Brain microvascular endothelial cell (primary cell): ENCODE data around the gene STK32B.

ENCODE experiments used
- DNase-seq: peaks from one replicate; pipeline ENCODE4 v3.0.0-alpha.2; 2020
- H3K27ac ChIP-seq: fragments of 250-450 bp; sonication (Bioruptor Pico); 2 replicates; pipeline ENCODE4 v1.5.1; 2020; ENCODE audit warnings: mild to moderate bottlenecking, moderate library complexity
- H3K27me3 ChIP-seq: fragments of 250-450 bp; sonication (Bioruptor Pico); replicated peaks from 2 replicates; pipeline ENCODE4 v1.5.1; 2020; ENCODE audit warnings: mild to moderate bottlenecking
- H3K36me3 ChIP-seq: fragments of 250-450 bp; sonication (Bioruptor Pico); replicated peaks from 2 replicates; pipeline ENCODE4 v1.5.1; 2020; ENCODE audit warnings: mild to moderate bottlenecking
- H3K4me3 ChIP-seq: 2 replicates; pipeline ENCODE4 v1.5.1; 2011; ENCODE audit warnings: low read depth, mild to moderate bottlenecking, control low read depth, low read length, moderate library complexity
- in situ Hi-C: cut with HindIII; loops from 2 replicates; pipeline ENCODE4 v1.10.0; 2017; ENCODE audit warnings: low sequenced_read_pairs, low pct_ligation_motif_present
- TF ChIP-seq, protein P1 (sequence below): IDR thresholded peaks from 2 replicates; pipeline ENCODE4 v1.5.1; 2011; ENCODE audit warnings: low read depth, mild to moderate bottlenecking, moderate library complexity, low read length, control low read depth, inconsistent platforms; ENCODE audit errors: missing control alignments

STK32B gene

GRCh38 chr4:5134620-5135019 lies 83.3 kb downstream of the STK32B start:
- no peak overlapping the region for H3K4me3 ChIP-seq
- TF ChIP-seq, protein P1, sequence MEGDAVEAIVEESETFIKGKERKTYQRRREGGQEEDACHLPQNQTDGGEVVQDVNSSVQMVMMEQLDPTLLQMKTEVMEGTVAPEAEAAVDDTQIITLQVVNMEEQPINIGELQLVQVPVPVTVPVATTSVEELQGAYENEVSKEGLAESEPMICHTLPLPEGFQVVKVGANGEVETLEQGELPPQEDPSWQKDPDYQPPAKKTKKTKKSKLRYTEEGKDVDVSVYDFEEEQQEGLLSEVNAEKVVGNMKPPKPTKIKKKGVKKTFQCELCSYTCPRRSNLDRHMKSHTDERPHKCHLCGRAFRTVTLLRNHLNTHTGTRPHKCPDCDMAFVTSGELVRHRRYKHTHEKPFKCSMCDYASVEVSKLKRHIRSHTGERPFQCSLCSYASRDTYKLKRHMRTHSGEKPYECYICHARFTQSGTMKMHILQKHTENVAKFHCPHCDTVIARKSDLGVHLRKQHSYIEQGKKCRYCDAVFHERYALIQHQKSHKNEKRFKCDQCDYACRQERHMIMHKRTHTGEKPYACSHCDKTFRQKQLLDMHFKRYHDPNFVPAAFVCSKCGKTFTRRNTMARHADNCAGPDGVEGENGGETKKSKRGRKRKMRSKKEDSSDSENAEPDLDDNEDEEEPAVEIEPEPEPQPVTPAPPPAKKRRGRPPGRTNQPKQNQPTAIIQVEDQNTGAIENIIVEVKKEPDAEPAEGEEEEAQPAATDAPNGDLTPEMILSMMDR = no peak
- no peak overlapping the region for H3K27ac ChIP-seq
- in situ Hi-C loops = no loop called here
- DNase-seq = no peak
- H3K36me3 ChIP-seq = no peaks in the 10 kb centered on the region
- no peaks in the 10 kb centered on the region for H3K27me3 ChIP-seq

DNA sequence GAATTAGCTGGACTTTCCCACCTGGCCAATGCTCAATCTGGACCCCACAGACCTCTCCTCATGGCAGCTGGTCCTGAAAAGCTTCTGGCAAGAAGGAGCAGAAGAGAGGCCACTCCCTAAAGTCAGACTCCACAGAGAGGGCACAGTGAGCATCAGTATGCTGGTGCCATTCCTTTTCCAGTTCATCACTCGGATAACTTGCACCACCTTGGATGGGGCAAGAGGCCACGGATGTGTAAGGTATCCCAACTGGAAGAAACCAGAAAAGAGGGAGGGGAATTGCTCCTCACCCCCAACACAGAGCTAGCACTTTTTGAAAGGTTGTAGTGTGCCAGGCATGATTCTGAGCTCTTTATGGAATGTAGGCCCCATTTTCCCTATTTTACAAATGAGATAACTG lies 85.9 kb downstream of the STK32B start:
- TF ChIP-seq, protein P1 = no peak
- Histone ChIP-seq H3K27me3 (no peaks in the 10 kb centered on the region), H3K27ac (no peak overlapping the region), H3K36me3 (no peaks in the 10 kb centered on the region), H3K4me3 (no peak overlapping the region)
- DNase-seq = no peak
- in situ Hi-C loops = no loop called here

DNA sequence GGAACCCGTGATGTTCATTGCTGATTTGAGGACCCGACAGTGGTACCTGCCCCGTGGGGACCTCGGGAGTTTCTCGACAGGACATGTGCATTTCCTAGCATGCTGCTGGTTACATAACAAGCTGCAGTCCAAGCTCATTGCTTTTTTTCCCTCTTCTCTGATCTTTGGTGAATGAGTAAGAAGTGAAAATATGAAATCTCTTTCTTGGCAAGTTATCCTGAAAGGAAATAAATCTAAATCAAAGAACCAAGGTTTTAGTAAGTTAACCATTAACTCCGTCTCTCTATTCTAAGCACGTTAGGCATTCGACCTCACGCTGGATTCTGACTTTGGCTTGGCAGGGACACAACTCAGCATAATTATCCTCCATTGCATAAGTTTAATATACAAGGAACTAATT lies 86.6 kb downstream of the STK32B start:
- no peak for DNase-seq
- no peaks in the 10 kb centered on the region for H3K27me3 ChIP-seq
- no peak overlapping the region for H3K4me3 ChIP-seq
- no peaks in the 10 kb centered on the region for H3K36me3 ChIP-seq
- TF ChIP-seq, protein P1 = no peak
- in situ Hi-C loops = no loop called here
- no peak overlapping the region for H3K27ac ChIP-seq

DNA sequence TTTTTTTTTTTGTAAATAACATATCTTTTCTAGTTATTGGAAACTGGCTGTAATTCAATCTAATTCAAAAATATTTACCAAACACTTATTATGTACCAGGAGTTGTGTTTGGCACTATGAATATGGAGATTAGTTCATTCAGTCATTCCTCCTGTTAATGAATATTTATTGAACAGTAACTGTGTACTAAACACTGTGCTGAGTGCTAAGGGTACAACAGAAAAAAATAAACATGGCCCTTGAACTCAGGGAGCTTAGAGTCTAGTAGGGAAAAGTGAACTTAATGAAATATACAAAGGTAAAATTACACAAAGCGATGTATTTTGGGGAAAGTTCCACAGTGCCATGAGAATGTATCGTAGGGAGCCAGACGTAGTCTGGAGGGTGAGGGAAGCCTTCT lies 87.1 kb downstream of the STK32B start:
- TF ChIP-seq, protein P1 = no peak
- in situ Hi-C loops = no loop called here
- no peaks in the 10 kb centered on the region for H3K27me3 ChIP-seq
- no peak overlapping the region for H3K4me3 ChIP-seq
- no peaks in the 10 kb centered on the region for H3K36me3 ChIP-seq
- no peak for DNase-seq
- no peak overlapping the region for H3K27ac ChIP-seq

DNA sequence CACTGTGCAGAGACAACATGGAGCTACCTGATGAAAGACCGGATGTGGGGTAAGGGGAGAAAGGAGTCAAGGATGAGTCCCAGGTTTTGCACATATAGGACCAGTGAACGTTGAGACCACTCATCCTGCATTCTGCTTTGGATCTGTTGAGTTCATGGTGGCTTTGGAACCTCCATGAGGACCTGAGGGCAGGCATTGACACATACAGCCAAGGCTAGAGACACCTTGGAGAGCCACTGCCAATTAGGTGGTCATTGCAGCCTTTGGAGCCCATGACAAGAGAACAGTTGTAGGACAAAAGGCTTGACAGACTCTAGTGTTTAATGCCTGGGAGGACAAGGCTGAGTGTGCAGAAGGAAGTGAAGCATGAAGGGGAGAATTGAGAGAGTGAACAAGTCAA lies 87.9 kb downstream of the STK32B start:
- H3K36me3 ChIP-seq = no peaks in the 10 kb centered on the region
- no peak overlapping the region for H3K27ac ChIP-seq
- no peak for DNase-seq
- H3K4me3 ChIP-seq = no peak overlapping the region
- H3K27me3 ChIP-seq = no peaks in the 10 kb centered on the region
- TF ChIP-seq, protein P1 = no peak
- in situ Hi-C loops = no loop called here

DNA sequence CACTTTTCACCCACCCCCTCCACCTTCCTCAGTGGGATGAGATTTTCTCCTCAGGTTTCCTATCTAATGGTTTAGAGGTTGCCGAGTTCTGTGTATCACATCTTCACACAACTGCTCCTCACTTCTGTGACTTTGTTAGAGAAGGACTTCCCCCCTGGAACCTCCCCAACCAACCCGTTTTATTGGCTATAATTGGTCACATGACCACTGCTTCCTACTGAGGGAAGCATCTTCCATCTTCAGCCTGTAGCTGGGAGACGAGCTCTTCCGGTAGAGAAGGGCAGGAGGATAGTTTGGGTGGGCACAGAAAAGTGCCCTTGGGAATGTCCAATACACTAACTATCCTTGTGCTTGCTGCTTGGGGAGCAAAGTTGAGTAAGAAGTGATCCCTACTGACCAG lies 90.5 kb downstream of the STK32B start:
- H3K4me3 ChIP-seq = no peak overlapping the region
- in situ Hi-C loops = no loop called here
- H3K27me3 ChIP-seq = no peaks in the 10 kb centered on the region
- no peaks in the 10 kb centered on the region for H3K36me3 ChIP-seq
- H3K27ac ChIP-seq = no peak overlapping the region
- no peak for DNase-seq
- TF ChIP-seq, protein P1 = no peak
